EL (cell line): ENCODE results near the gene MEPE.
"Not testable (repeated sequence)": the region's sequence is repeated elsewhere in the genome, so short reads cannot be mapped to it uniquely, and the experiment has no call there.

ENCODE experiments used
- DNase-seq: peaks from one replicate; pipeline ENCODE4 v3.0.0-alpha.2; 2016

Gene MEPE

DNA sequence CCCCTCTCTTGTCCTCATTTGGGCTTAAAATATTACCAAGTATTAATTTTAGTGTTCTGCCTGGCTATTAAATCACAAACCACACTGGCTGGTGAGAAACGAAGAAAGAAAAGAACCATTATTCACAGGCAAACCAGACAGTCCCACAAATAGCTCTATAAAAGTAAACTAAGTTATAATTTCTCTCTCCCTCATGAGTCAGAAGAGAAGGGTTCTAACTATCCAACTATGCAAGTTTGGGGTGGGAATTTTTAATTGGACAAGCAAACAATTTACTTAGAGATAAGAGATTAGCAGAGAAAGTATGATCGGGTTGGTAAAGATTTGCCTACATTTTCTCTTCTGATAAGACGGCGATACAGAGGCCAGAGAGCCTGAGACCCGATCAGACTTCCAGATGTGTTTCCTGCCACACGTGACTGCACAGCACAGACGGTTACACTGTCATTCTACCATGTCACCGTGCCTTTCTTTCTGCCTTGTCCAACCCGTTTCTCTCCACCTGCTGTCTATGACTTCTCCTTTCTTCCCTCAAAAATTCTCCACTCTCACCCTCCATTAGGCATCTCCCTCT, 52.3 kb downstream of the MEPE start:
- DNase-seq, result no peak

DNA sequence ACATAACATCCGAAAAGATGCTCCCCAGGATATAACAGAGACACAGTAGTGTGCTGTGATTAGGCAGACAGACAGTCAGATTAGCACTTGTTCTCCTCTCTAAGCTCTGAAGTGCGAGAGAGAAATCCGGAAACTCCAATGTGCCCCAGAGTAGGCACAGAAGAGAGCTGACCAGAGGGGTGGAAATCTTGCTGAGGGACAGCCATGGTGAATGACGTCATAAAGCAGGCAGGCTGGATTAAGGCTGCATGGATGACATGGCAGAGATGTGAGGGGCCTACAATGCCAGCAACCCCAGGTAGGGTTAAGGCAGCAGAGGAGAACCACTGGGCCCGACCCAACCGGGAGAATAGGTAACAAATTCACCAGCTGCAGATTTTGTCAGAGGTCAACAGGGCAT, 53.3 kb downstream of the MEPE start:
- no peak for DNase-seq

DNA sequence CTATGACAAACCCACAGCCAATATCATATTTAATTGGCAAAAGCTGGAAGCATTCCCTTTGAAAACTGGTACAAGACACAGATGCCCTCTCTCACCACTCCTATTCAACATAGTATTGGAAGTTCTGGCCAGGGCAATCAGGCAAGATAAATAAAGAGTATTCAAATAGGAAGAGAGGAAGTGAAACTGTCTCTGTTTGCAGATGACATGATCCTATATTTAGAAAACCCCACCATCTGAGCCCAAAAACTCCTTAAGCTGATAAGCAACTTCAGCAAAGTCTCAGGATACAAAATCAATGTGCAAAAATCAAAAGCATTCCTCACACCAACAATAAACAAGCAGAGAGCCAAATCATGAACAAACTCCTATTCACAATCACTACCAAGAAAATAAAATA, 58.0 kb downstream of the MEPE start:
- DNase-seq, result not testable (repeated sequence)

DNA sequence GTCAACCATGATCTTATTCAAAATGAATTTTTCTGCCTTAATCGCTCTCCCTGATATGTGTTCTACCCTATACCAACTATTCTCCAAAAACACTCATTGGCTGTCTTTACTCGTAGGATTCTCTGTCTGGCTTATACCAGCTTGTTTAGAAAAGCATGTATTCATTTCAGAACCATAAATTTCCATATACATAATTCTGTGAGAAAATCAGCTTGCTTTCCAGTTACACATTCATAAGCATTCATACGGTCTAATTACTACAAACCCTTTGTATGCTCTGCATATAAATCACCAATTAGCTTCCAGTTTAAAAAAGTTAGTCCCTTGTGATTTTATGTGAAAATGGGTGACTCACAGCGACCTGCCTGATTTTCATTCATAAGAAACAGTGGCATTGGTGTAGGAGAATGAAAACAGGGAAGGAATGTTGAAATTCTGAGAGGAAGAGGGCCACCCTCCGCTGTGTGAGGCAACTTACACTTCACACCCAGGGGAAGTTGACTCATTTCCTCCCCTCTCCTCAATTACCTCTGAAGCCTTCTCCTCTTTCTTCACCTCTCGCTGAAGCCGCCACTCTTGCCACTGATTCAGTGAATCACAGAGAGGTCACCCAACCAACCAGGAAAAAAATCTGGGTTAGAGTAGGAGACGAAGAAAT, 63.3 kb downstream of the MEPE start:
- DNase-seq, result peak; percentile 89
